K562 (cell line): ENCODE results near the gene LRCH1.

Experiments
- CTCF ChIP-seq, 3 experiments: IDR thresholded peaks in 2 of 3; conservative IDR thresholded peaks in 1 of 3; 2 replicates each; pipeline ENCODE4 v1.5.1; 2011 to 2012; ENCODE audit warnings: low read length in 3 of 3, mild to moderate bottlenecking in 3 of 3, control low read depth in 2 of 3, improper control_type of control experiment in 1 of 3, inconsistent platforms in 1 of 3, low read depth in 1 of 3, mixed read lengths in 1 of 3, moderate library complexity in 1 of 3; ENCODE audit not compliant: insufficient read depth in 2 of 3
- E2F5 ChIP-seq: sonication (generic); formaldehyde crosslinking; IDR thresholded peaks from 2 replicates; pipeline ENCODE4 v1.8.0; 2022; ENCODE audit warnings: mild to moderate bottlenecking, missing genetic modification reagents
- POLR2A ChIP-seq: fragments of 450-650 bp; conservative IDR thresholded peaks from 2 replicates; pipeline ENCODE4 v1.6.1; 2016
- ZNF354B ChIP-seq: fragments of 250-450 bp; sonication (Bioruptor Pico); IDR thresholded peaks from 2 replicates; pipeline ENCODE4 v1.4.0; 2020

- TF ChIP-seq E2F5, result no peak
- TF ChIP-seq ZNF354B (CRISPR knock-in tag), result no peak
- TF ChIP-seq CTCF (IDR thresholded peaks at IDR 0.05 in 2 of 3, conservative IDR thresholded peaks at IDR 0.05 in 1 of 3; ENCODE audit: insufficient read depth in 2 of 3, low read depth in 1 of 3, low read length in 3 of 3), result no peak
- no peak for TF ChIP-seq POLR2A
These were observed 183.8 kb downstream of the LRCH1 start for GRCh38 chr13:46736541-46737310.
